Umbilical cord (tissue), 2 donors: ENCODE data around the gene CD22. TPM values are rescaled to one million over a fixed set of nuclear protein-coding genes. Genes with fewer than 3 reads are reported as not detected.
"Not testable (repeated sequence)": the region's sequence is repeated elsewhere in the genome, so short reads cannot be mapped to it uniquely, and the experiment has no call there.

ENCODE experiments used
- DNase-seq: peaks from one replicate; pipeline ENCODE4 v3.0.0-alpha.2; 2015; ENCODE audit warnings: low spot score
- total RNA-seq: library from RNA; depleted of rRNA; stranded (reverse); fragments of >200 nt; gene quantifications from one replicate; pipeline ENCODE4 v1.2.3, GENCODE V29; 2014; ENCODE audit warnings: low replicate concordance; ENCODE audit not compliant: insufficient read depth

CD22 gene
- total RNA-seq, 1 donor from 2014 or later = 13.0 TPM

DNA sequence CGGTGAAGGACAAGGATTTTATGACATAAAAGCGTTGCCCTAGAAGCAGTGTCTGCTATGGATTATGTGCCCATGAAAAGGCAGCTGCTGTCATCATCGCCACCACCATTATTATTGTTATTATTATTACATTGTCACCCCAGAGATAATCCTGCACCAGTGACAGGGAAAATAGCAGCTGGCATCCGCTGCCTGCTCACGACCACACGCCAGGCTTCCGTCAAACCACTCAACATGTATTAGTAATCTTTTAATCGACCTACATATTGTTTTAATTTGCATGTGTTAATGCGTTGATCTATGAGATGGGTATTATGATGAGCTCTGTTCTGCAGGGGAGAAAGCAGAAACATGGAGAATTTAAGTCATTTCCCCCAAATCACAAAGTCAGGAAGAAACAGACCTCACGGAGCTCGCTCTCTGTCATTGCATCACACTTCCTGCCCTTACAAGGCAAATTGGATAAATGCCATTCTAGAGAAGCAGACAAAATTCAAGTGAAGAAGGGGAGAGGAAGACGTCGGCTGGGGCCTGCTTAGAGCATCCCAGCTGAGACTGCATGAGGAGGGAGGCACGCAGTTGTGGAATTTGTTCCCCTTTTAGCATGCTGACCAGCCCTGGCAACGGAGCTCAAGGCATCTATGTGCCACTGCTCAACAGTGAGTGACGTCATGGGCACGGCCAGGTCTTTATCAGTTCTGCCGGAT, 29.0 kb downstream of the CD22 start, which contains the start of gene FFAR3:
TSS of gene FFAR3 (plus strand) at position 594 of the 707 bp plus-strand sequence. CDS start 431 bp downstream, outside the sequence.
- DNase-seq = peak; percentile 77

DNA sequence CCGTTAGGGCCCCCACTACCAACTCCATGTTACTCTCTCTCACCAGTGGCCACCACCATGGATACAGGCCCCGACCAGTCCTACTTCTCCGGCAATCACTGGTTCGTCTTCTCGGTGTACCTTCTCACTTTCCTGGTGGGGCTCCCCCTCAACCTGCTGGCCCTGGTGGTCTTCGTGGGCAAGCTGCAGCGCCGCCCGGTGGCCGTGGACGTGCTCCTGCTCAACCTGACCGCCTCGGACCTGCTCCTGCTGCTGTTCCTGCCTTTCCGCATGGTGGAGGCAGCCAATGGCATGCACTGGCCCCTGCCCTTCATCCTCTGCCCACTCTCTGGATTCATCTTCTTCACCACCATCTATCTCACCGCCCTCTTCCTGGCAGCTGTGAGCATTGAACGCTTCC, 29.8 kb downstream of the CD22 start:
- not testable (repeated sequence) for DNase-seq

DNA sequence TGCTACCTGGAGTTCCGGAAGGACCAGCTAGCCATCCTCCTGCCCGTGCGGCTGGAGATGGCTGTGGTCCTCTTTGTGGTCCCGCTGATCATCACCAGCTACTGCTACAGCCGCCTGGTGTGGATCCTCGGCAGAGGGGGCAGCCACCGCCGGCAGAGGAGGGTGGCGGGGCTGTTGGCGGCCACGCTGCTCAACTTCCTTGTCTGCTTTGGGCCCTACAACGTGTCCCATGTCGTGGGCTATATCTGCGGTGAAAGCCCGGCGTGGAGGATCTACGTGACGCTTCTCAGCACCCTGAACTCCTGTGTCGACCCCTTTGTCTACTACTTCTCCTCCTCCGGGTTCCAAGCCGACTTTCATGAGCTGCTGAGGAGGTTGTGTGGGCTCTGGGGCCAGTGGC, 30.4 kb downstream of the CD22 start:
- DNase-seq = not testable (repeated sequence)

DNA sequence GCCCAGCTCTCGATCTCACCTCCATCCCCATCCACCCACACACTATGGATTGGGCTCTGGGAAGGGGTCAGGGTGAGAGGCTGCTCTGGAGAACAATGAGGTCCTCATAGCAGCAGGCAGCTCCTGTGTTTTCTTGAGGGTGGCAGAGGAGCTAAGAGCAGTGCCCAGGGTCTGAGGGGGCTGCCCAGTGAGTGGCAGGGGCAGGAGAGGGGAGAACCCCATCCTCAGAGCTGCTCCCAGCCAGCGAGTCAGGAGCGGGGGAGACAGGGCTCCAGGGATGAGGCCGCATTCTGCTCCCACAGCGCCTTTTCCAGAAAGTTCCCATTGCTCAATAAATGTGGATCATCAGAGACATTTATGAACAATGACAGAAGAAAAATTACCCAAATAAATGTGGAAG, 31.1 kb downstream of the CD22 start:
- DNase-seq = not testable (repeated sequence)

DNA sequence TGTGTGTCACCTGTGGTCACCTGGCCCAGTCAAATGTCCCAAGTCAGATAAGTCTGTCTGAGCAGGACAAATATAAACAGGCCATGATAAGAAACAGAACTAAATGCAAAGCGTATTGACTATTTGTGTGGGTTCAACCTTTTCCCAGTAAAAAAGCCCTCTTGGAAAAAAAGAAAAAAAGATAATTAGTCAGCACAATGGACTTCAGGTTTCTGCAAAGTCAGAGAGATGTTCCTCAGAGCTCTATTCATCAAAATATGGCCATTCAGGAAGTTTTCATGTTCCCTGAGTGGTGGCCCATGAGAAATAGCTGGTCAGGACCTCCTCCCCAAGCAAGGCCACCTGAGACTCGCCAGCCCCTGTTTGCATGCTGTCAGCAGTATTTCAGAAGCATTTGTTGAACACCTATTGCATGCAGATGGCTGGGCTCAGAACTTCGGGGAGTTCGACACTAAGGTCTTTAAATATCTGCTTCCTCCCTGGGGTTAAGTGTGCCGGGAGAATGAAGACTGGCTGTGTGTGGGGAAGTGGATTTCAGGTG, 32.0 kb downstream of the CD22 start:
- no peak for DNase-seq

DNA sequence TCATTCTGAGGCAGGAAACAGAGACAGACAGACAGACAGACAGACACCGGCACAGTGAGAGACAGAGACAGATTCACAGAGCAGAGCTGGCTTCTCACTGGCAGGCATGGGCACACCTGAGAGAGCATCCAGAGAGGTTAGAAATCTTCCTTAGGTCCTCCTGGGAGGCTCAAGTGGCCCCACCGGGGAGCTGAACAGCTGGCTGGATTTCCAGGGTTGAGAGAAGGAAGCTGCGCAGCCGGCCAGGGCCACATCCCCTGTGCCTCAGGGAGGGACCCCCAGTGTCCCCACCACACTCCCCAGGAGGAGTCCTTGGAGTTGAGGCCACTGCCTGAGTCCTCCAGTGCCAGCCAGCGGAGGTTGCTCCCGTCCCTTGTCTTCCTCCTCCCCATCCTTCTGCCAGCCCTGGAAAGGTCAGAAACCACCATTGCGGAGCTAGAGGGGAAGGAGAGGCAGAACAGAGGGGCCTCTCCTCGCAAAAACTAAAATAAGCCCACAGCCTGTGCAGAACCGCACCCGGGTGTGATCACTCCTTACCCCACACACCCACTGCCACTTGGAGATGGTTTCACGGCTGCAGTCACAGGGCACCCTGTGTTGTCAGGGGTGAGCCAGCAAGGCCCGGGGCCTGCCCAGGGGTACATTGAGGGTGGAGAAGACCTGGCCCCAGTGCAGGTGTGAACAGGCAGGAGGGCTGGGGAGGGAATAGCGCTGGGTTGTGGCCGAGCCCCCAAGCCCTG, 33.4 kb downstream of the CD22 start:
- DNase-seq = no peak

DNA sequence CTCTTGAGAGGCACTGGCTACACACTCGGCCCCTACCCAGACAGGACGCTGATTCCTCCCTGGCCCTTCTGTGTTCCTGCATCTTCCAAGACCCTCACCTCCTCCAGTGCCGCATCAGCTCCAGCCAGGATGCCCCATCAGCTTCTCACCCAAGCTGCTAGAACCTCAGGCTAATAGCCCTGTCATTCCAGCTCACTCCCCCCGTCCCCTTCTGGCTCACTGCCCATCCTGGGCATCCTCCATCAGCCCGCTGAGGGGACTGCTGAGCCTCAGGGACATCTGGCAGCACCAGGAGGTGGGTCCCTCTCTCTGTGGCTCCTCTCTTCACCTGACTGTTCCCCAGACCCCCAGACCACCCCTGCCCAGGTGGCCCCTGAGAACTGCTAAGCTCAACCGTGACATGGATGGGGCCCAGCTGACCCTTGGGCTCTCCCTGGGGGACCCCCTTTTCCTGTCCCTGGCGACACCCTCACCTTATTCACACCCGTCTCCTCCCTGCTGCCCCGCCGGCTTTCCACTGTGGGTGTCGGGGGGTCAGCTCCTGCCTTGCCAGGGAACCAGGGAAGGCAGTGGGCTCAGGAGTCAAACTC, 34.1 kb downstream of the CD22 start:
- DNase-seq = no peak

DNA sequence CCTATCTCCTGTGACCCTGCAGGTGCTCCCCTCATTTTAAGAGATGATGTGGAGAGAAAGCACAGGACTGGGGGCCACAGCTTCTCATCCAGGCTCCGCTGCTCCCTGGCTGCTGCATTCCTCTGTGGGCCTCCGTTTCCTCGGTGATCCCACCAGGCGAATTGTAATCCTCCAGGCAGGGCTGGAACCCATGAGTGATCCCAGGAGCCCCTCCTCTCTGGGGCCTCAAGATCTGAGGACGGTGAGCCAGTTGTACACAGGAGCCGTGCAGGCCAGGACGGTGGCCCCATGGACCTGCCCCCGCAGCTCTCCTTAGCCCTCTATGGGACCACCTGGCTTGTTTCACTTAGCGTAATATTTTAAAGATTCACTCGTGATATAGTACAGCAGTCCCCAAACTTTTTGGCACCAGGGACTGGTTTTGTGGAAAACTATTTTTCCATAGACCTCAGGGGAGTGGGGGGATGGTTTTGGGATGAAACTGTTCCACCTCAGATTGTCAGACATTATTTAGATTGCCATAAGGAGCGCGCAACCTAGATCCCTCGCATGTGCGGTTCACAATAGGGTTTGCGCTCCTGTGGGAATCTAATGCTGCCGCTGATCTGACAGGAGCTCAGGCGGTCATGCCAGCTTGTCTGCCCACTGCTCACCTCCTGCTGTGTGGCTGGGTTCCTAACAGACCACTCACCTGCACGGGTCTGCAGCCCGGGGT, 34.9 kb downstream of the CD22 start:
- no peak for DNase-seq

DNA sequence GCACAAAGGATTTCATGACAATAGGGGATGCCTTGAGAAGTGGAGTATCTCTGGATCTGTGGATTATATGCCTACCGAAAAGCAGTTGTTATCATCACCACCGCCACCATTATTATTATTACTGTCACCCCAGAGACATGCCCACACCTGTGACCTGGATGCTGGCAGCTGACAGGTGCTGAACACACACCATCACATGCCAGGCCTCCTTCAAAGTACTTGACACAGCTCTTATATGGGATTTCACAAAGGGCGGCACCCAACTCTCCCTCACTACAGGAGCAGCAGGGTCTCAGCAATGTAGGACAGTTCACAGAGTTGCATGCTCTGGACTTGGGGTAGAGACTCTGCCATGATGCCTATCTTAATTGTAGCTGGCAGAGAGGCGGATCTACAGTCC, 36.3 kb downstream of the CD22 start:
- DNase-seq = no peak

DNA sequence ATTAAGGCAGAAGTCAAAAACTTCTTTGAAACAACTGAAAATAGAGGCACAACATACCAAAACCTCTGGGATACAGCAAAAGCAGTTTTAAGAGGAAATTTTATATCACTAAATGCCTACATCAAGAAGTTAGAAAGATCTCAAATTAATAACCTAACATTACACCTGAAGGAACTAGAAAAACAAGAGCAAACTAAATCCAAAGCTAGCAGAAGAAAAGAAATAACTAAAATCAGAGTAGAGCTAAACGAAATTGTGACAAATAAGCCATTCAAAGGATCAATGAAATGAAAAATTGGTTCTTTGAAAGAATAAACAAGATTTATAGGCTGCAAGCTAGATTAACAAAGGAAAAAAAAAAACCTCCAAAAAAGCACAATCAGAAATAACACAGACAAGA, 39.4 kb downstream of the CD22 start:
- no peak for DNase-seq

DNA sequence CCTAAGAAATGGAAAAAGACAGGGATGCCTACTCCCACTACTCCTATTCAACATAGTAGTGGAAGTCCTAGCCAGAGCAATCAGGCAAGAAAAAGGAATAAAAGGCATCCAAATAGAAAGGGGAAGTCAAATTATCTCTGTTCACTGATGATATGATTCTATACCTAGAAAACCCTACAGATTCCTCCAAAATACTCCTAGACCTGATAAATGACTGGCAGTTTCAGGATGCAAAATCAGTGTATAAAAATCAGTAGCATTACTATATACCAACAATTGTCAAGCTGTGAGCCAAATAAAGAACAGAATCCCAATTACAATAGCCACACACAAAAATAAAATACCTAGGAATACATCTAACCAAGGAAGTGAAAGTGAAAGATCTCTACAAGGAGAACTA, 40.5 kb downstream of the CD22 start:
- no peak for DNase-seq

DNA sequence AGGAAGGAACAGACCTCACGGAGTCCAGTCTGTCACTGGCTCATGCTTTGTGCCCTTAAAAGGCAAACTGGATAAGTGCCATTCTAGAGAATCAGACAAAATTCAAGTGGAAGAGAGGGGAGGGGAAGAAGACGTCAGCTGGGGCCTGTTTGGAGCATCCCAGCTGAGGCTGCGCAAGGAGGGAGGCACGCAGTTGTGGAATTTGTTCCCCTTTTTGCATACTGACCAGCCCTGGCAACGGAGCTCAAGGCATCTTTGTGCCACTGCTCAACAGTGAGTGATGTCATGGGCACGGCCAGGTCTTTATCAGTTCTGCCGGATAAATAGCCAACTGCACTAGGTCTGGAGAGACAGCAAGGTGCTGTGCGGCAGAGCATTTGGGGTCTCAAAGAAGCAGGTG, 41.7 kb downstream of the CD22 start, which contains the start of gene GPR42:
TSS of gene GPR42 (plus strand) at position 347 of the 400 bp plus-strand sequence. CDS start 292 bp downstream, outside the sequence.
- DNase-seq = no peak

DNA sequence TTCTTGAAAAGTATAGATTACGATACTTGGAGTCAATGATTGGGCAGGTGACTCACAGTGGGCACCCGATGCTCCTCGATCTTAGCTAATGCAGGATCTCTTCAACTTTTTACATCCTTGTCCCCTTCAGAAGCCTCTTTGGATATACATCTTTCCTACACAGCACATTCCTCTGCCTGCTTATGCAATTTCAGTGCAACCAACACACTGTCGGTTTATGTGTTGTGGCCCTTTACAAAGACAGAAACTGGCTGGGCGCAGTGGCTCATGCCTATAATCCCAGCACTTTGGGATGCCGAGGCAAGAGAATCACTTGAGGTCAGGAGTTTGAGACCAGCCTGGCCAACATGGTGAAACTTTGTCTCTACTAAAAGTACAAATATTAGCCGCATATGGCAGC, 44.5 kb downstream of the CD22 start:
- DNase-seq = no peak

DNA sequence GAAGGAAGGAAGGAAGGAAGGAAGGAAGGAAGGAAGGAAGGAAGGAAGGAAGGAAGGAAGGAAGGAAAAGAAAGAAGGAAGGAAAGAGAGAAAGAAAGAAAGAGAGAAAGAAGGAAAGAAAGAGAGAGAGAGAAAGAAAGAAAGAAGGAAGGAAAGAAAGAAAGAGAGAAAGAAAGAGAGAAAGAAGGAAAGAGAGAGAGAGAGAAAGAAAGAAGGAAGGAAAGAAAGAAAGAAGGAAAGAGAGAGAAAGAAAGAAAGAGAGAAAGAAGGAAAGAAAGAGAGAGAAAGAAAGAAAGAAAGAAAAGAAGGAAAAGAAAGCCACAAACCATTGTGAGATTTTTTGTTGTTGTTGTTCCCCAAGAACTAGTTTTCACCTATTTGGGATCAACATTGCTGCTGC, 45.0 kb downstream of the CD22 start:
- DNase-seq = not testable (repeated sequence)

DNA sequence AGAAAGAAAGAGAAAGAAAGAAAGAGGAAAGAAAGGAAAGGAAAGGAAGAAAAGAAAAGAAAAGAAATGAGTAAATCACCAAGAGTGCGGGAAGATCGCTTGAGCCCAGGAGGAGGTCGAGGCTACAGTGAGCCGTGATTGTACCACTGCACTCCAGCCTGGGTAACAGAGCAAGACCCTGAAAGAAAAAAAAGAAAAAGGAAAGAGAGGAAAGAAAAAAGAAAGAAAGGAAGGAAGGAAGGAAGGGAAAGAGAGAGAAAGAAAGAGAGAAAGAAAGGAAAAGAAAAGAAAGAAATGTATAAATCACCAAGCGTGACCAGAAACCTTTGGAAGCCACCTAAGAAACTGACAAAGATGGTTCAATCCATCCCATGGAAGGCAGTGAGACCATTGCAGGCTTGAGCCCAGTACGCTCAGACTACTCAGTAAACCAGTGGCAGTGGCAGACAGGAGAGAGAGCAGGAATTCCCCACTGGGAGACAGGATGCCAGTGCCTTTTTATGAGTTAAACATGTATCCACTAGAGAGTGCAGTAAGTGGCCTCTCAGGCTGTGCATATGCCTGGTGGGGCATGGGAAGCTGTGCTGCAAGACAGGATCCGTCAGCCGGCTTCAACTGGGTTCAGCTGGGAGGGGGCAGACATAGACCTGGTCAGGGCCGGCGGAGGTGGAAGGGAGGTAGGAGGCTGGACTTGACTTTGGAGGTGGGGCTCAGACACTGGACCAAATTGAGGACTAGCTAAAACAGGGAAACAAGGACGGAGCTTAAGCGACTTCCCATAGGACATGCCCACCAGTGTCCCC, 46.7 kb downstream of the CD22 start:
- no peak for DNase-seq

DNA sequence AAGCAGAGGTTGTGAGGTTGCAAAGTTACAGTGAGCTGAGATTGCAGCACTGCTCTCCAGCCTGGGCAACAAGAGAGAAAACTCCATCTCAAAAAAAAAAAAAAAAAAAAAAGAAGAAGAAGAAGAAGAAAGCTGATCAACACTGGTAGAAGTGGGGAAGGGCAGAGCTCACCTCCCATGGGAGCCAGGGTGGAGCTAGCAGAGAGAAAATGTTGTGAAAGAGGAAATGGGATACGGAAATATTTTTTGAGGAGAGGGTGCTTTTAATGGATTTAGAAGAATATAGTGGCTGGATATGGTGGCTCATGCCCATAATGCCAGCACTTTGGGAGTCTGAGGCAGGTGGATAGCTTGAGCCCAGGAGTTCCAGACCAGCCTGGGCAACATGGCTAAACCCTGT, 48.7 kb downstream of the CD22 start:
- DNase-seq = no peak

DNA sequence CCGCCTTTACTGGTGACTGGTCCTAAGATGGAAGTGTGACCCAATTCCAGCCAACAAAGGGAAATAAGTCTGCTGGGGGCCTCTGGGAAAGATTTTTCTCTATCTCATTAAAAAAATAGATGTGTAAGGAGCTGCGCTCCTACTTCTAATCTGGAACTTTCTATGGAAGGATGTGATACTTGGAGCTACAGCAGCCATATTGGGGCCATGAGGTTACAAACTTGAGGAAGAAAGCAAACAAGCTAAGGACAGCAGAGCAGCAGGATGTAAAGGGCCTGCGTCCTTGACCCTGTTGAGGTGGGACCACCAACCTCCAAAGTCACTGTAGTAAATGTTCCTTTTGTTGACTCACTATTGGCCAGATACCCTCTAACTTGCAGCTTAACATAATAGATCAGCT, 49.4 kb downstream of the CD22 start:
- DNase-seq = no peak

DNA sequence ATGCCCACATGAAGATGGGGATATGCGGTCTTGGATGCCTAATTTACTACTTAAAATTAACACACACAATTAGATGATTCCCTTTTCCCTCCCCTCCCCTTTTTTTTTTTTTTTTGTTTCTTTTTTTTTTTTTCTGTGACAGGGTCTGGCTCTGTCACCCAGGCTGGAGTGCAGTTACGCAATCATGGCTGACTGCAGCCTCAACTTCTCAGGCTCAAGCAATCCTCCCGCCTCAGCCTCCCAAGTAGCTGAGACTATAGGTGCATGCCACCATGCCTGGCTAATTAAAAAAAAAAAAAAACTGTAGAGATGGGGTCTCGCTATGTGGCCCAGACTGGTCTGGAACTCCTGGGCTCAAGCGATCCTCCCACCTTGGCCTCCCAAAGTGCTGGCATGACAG, 50.6 kb downstream of the CD22 start:
- not testable (repeated sequence) for DNase-seq

DNA sequence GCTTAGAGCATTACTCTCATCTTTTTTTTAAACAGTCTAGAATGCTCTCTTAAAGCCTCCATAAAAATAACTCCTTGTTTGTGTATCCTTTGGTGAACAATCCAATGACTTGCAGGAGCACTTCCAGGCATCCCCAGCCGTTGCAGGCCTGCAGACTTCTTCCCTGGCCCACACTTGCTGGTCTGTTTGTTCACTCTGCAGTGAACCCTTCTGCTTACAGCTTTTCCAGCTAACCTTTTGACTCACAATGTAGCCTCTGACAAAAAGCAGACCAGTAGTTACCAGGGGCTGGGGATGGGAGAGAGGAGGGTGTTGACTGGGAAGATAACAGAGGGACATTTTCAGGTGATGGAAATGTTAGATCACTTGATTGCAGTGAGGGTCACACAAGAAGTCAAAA, 51.0 kb downstream of the CD22 start:
- peak; percentile 77 for DNase-seq

DNA sequence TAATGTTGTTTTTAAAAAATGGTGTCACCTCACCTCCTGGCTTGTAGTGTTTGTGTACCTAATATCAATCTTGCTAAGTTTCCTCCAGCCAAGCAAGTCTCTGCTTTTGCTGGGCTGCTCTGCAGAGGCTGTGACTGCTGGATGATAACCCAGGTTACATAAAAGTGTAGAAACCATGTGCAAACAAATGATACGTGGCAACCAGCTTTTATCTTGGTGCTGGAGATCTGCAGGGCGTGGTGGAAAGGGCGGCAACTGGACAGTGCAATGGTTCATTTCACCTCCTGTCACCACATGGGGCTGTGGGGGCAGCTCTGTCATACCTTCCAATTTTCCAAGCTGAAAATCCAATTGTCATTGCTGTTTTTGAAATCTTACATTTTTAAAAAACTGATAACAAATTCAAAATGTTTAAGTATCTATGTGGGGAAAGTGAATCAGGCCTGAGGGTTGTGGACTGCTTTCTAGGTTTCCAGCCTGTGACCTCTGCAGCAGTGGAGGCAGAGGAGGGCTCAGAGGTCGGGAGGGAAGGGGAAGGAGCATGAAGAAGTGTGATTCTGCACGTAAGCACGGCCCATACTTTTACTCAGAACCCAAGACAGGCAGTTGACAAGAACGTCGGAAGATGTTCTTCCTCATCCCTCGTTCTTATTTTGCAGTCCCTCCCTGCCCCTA, 51.6 kb downstream of the CD22 start:
- peak; percentile 55 for DNase-seq
